Body of pancreas (tissue), 4 donors: Measurements from ENCODE around the gene VAMP4. TPM values are rescaled to one million over a fixed set of nuclear protein-coding genes. Genes with fewer than 3 reads are reported as not detected.

Experiments used
- ATAC-seq: fragments of 150-250 bp; one replicate; pipeline ENCODE4 v1.9.1; 2016
- DNase-seq, 4 donors: peaks; one replicate each; pipeline ENCODE4 v3.0.0-alpha.2; 2019
- H3K27ac ChIP-seq, 4 donors: fragments of 200-600 bp; sonication (generic); 1 replicate in 3 of 4; 2 replicates in 1 of 4; pipeline versions ENCODE4 v1.5.1 to v1.6.1; 2016 to 2019; ENCODE audit warnings: mild to moderate bottlenecking in 1 of 4, mixed read lengths in 1 of 4, moderate library complexity in 1 of 4
- H3K27me3 ChIP-seq, 2 donors: fragments of 200-600 bp; sonication (generic); one replicate each; pipeline ENCODE4 v1.6.0; 2016; ENCODE audit warnings: mild to moderate bottlenecking in 1 of 2
- H3K36me3 ChIP-seq, 2 donors: fragments of 200-600 bp; sonication (generic); replicated peaks in 1 of 2; 2 replicates each; pipeline ENCODE4 v1.5.1; 2016; ENCODE audit warnings: low read depth in 2 of 2; ENCODE audit not compliant: insufficient read depth in 1 of 2
- H3K4me1 ChIP-seq: fragments of 200-600 bp; sonication (generic); one replicate; pipeline ENCODE4 v1.6.0; 2016
- H3K4me3 ChIP-seq, 2 donors: fragments of 200-600 bp; sonication (generic); 1 replicate in 1 of 2; 2 replicates in 1 of 2; pipeline ENCODE4 v1.5.1; 2016 to 2019
- H3K9me3 ChIP-seq, 3 donors: fragments of 200-600 bp; sonication (generic); 1 replicate in 2 of 3; 2 replicates in 1 of 3; pipeline ENCODE4 v1.5.1; 2016
- POLR2A ChIP-seq, 3 donors: fragments of 450-650 bp; IDR thresholded peaks; one replicate each; pipeline ENCODE4 v1.6.1; 2016; ENCODE audit warnings: antibody characterized with exemption in 3 of 3, mild to moderate bottlenecking in 2 of 3
- WGBS, 2 donors: methylation state at CpG; one replicate each; pipeline ENCODE4 v1.1.5; 2017; 5-methylcytosine and 5-hydroxymethylcytosine counted together
- intact Hi-C: fragments of 100-400 bp; cut with DNase I; formaldehyde crosslinking; loops from one replicate; pipeline ENCODE4 v1.15.1; 2023
- total RNA-seq, 2 donors: library from RNA; depleted of rRNA; stranded (reverse); fragments of >200 nt; gene quantifications; one replicate each; pipeline ENCODE4 v1.1.0, GENCODE V29; 2016
- TF ChIP-seq, protein P1 (sequence below), 7 experiments: fragments of 450-650 bp in 4 of 7; fragments of 200-600 bp in 3 of 7; sonication (generic) in 3 of 7; IDR thresholded peaks; one replicate each; pipeline ENCODE4 v1.5.1; 2016 to 2019; ENCODE audit warnings: antibody characterized with exemption in 7 of 7

Gene VAMP4
- total RNA-seq, 2 donors from 2014 or later = 5.6 to 8.8 TPM

DNA sequence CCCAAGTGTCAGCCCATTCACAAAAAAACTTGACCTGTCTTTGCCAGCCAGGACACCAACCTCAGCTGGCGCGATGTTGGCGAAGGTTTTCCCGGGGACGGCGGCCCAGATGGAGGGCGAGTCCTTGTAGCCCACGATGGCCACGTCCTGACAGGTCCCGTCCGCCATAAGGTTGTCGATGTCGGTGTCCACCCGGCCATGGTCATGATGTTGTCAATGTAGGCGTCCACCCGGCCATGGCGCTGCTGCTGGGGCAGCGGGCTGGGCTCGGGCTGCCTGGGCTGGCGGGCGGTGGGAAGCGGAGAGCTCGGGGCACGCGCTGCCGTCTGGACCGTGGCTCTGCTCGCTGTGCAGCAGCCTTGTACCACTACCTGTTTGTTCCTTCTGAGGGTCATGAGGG lies 71.1 kb downstream of the VAMP4 start:
- H3K36me3 ChIP-seq = no peaks in the 10 kb centered on the region
- ATAC-seq (no peak), DNase-seq (no peak)
- intact Hi-C loops = no loop called here
- H3K27me3 ChIP-seq = no peaks in the 10 kb centered on the region
- no peak for TF ChIP-seq POLR2A (IDR thresholded peaks at IDR 0.05)
- TF ChIP-seq, protein P1, sequence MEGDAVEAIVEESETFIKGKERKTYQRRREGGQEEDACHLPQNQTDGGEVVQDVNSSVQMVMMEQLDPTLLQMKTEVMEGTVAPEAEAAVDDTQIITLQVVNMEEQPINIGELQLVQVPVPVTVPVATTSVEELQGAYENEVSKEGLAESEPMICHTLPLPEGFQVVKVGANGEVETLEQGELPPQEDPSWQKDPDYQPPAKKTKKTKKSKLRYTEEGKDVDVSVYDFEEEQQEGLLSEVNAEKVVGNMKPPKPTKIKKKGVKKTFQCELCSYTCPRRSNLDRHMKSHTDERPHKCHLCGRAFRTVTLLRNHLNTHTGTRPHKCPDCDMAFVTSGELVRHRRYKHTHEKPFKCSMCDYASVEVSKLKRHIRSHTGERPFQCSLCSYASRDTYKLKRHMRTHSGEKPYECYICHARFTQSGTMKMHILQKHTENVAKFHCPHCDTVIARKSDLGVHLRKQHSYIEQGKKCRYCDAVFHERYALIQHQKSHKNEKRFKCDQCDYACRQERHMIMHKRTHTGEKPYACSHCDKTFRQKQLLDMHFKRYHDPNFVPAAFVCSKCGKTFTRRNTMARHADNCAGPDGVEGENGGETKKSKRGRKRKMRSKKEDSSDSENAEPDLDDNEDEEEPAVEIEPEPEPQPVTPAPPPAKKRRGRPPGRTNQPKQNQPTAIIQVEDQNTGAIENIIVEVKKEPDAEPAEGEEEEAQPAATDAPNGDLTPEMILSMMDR (IDR thresholded peaks at IDR 0.05) = no peak
- H3K4me1 ChIP-seq = no peaks in the 10 kb centered on the region
- no peaks in the 10 kb centered on the region for H3K9me3 ChIP-seq
- no peak overlapping the region for H3K4me3 ChIP-seq
- WGBS, 2 donors = 91 to 97% methylated on average over 20 to 28 of the region's 28 CpGs
- no peak overlapping the region for H3K27ac ChIP-seq

DNA sequence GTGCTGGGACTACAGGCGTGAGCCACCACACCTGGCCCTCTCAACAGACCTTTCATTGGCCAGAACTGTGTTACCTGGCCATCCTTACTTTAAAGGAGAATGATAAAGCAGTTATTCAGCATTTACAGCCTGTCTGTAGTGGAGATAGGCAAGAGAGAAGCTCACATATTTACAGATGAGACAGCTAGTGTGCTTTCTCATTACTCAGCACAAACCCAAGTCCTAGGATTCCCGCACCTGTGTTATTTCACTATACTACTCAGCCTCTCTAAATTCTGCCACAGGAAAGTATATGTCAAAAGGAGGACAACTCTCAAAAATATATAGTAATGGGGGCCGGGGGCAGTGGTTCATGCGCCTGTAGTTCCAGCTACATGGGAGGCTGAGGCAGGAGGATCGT lies 73.5 kb downstream of the VAMP4 start:
- Histone ChIP-seq H3K9me3 (no peaks in the 10 kb centered on the region), H3K27me3 (no peaks in the 10 kb centered on the region), H3K27ac (no peak overlapping the region), H3K36me3 (no peaks in the 10 kb centered on the region), H3K4me1 (no peaks in the 10 kb centered on the region), H3K4me3 (no peak overlapping the region)
- ATAC-seq (no peak), DNase-seq (no peak)
- 77 to 81% methylated on average over 5 of the region's 5 CpGs for WGBS, 2 donors
- TF ChIP-seq, protein P1 (IDR thresholded peaks at IDR 0.05) = no peak
- TF ChIP-seq POLR2A (IDR thresholded peaks at IDR 0.05) = no peak
- intact Hi-C loops = no loop called here

DNA sequence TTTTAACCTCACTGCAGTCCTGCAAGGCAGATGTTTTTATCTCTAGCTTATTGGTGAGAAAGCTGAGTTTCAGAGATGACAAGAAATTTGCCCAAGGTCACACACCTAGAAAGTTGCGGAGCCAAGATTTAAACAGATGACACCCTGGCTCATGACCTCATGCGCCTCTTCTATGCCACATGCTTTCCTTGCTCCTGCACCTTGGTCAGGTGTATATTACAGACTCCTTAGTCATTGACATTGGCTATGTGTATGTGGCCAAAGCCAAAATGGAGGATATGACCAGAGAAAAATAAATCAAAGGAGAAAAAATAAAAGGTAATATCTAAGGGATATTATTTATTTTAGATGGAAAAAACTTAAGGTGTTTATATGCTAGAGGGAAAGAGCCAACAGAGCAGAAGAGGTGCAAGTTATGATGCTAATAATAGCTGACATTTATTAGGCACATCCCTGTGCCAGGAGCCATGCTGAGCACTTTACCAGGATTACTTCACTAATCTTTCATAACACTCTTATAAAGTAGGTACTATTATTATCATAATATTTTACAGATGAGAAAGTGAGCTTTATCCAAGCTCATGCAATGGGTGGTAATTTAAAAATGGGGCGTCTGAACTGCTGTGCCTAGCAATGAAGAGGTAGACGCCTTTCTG lies 75.6 kb downstream of the VAMP4 start:
- Histone ChIP-seq H3K9me3 (no peaks in the 10 kb centered on the region), H3K27ac (no peak overlapping the region), H3K4me1 (no peaks in the 10 kb centered on the region), H3K27me3 (no peaks in the 10 kb centered on the region), H3K4me3 (no peak overlapping the region), H3K36me3 (no peaks in the 10 kb centered on the region)
- TF ChIP-seq, protein P1 (IDR thresholded peaks at IDR 0.05) = no peak
- no peak for ATAC-seq
- WGBS, 2 donors = 65 to 74% methylated on average over 4 of the region's 4 CpGs
- intact Hi-C loops = no loop called here
- no peak for DNase-seq

DNA sequence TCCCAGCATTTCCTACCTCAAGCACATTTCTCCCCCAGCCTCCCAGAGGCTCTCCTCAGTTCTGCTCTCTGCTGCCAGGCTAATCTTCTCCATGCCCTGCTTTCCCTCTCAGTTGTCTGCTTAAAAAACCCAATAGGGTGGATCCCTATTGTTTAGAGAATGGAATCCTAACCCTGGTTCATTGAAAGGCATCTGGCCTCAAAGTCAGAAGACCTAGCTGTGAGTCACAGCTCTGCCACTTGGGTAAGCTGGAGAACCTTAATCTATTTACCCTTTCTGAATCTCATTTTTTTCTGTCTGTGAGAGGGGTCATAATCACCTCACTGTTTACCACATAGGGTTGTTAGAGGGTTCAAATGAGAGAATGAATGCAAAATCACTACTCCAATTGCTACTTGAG lies 76.9 kb downstream of the VAMP4 start:
- Histone ChIP-seq H3K4me3 (no peak overlapping the region), H3K27me3 (no peaks in the 10 kb centered on the region), H3K36me3 (no peaks in the 10 kb centered on the region), H3K9me3 (no peaks in the 10 kb centered on the region), H3K4me1 (no peaks in the 10 kb centered on the region), H3K27ac (no peak overlapping the region)
- DNase-seq (no peak), ATAC-seq (no peak)
- intact Hi-C loops = no loop called here
- TF ChIP-seq, protein P1 (IDR thresholded peaks at IDR 0.05) = no peak
- no peak for TF ChIP-seq POLR2A (IDR thresholded peaks at IDR 0.05)

DNA sequence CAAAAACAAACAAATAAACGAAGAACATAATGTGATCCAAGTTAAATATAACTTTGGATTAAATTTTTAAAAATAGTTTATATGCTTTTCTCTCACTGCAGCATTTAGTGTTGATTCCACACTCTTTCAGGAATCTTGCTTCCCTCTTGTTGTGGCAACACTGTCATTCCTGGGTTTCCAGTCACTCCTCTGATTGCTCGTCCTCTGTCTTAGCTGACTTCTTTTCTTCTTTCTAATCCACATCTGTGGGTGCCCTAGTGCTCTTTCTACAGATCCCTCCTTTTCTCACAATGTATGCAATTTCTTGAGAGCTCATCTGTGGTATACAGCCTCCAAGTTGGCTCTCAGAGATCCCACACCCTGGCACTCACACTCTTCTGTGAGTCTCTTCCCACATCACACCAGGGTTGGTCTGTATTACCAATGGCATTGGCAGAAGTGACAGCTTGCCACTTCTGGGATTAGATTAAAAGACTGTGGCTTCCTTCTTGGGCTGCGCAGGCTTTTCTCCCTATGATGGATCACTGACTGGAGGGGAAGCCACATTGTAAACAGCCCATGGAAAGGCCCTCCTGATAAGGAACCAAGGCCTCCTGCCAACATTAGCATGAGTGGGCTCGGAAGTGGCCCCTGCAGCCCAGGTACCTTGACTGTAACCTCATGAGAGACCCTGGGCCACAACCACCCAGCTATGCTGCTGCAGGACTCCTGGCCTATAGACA lies 77.8 kb downstream of the VAMP4 start:
- ATAC-seq = no peak
- Histone ChIP-seq H3K27ac (no peak overlapping the region), H3K27me3 (no peaks in the 10 kb centered on the region), H3K4me3 (no peak overlapping the region), H3K36me3 (no peaks in the 10 kb centered on the region), H3K4me1 (no peaks in the 10 kb centered on the region), H3K9me3 (no peaks in the 10 kb centered on the region)
- TF ChIP-seq, protein P1 (IDR thresholded peaks at IDR 0.05) = no peak
- no peak for TF ChIP-seq POLR2A (IDR thresholded peaks at IDR 0.05)
- no peak for DNase-seq
- WGBS, 2 donors = 45 to 47% methylated on average over 4 of the region's 4 CpGs
- intact Hi-C loops = no loop called here
